ENCODE measurements around the gene XYLT1.

Gene XYLT1

GRCh38 chr16:17365211-17365541 lies 105.6 kb downstream of the XYLT1 start:
- Histone ChIP-seq H3K9me3 (ENCODE audit: control insufficient read depth, insufficient read depth, low read depth, low read length) (no peaks in the 10 kb centered on the region), H3K27ac (ENCODE audit: extremely low read depth, low read depth, low read length) (no peak overlapping the region), H3K4me3 (ENCODE audit: low read depth, low read length) (no peak overlapping the region), H3K36me3 (ENCODE audit: control insufficient read depth in 2 of 2, insufficient read depth in 1 of 2, low read length in 2 of 2) (no peaks in the 10 kb centered on the region), H3K4me1 (ENCODE audit: control insufficient read depth, insufficient read depth, low read length) (no peaks in the 10 kb centered on the region)
- no peak for TF ChIP-seq ZNF140 (tag by site-specific recombination; IDR thresholded peaks at IDR 0.05)
- no peak for TF ChIP-seq ZNF548 (tag by site-specific recombination; IDR thresholded peaks at IDR 0.05)
- TF ChIP-seq ZNF488 (tag by site-specific recombination; IDR thresholded peaks at IDR 0.05), result no peak
- no peak for TF ChIP-seq SCRT2 (tag by site-specific recombination; IDR thresholded peaks at IDR 0.05)
- no peak for TF ChIP-seq ZFP41 (tag by site-specific recombination; IDR thresholded peaks at IDR 0.05; ENCODE audit: borderline replicate concordance)
- no peak for TF ChIP-seq GLIS2 (tag by site-specific recombination; IDR thresholded peaks at IDR 0.05)
- no peak for TF ChIP-seq ZNF776 (tag by site-specific recombination; IDR thresholded peaks at IDR 0.05; ENCODE audit: borderline replicate concordance)
- TF ChIP-seq, protein P1, sequence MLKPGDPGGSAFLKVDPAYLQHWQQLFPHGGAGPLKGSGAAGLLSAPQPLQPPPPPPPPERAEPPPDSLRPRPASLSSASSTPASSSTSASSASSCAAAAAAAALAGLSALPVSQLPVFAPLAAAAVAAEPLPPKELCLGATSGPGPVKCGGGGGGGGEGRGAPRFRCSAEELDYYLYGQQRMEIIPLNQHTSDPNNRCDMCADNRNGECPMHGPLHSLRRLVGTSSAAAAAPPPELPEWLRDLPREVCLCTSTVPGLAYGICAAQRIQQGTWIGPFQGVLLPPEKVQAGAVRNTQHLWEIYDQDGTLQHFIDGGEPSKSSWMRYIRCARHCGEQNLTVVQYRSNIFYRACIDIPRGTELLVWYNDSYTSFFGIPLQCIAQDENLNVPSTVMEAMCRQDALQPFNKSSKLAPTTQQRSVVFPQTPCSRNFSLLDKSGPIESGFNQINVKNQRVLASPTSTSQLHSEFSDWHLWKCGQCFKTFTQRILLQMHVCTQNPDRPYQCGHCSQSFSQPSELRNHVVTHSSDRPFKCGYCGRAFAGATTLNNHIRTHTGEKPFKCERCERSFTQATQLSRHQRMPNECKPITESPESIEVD (tag by site-specific recombination; IDR thresholded peaks at IDR 0.05), result no peak
- TF ChIP-seq, protein P2, sequence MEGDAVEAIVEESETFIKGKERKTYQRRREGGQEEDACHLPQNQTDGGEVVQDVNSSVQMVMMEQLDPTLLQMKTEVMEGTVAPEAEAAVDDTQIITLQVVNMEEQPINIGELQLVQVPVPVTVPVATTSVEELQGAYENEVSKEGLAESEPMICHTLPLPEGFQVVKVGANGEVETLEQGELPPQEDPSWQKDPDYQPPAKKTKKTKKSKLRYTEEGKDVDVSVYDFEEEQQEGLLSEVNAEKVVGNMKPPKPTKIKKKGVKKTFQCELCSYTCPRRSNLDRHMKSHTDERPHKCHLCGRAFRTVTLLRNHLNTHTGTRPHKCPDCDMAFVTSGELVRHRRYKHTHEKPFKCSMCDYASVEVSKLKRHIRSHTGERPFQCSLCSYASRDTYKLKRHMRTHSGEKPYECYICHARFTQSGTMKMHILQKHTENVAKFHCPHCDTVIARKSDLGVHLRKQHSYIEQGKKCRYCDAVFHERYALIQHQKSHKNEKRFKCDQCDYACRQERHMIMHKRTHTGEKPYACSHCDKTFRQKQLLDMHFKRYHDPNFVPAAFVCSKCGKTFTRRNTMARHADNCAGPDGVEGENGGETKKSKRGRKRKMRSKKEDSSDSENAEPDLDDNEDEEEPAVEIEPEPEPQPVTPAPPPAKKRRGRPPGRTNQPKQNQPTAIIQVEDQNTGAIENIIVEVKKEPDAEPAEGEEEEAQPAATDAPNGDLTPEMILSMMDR (tag by site-specific recombination; IDR thresholded peaks at IDR 0.05), result no peak
- ChIA-PET CTCF (no interaction called here), POLR2A (no interaction called here)

DNA sequence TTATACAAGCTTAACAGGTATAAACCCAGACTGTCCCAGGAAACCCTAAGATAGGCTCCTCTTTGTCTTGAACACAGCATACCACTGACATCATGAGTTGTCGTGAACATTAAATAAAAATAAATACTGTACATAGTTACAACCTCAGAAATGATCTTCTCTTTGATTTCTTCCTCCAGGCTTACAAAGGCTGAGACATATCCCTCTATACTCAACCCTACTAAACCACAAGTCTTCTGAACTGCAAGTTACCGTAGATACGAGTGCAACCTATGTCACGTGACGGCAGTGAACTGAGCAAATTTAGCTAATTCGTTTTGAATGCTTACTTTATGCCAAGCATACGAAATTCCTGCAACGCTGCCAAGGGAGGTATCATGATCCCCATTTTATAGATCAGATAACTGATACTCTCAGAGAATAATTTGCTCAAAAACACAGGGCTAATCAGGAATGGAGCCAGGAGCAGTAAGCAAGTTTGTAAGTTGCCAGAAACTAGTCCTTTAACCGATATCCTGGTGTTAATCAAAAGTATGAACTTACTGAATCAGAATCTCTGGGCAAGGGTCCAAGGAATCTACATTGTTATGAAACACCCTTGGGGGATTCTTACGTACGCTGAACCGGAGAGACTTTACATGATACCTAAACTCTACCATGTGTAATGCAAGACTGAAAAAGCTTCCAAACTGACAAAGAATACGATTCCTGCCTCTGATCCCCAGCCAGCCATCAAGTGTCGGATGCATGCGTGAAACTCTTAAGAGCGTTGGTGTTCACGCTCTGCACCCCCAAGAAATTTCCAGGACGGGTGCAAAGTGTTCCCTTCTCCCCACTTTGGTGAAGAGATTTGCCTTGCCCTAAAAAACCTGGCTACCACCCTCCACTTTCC lies 106.2 kb downstream of the XYLT1 start:
- no peaks in the 10 kb centered on the region for H3K4me1 ChIP-seq (ENCODE audit: control insufficient read depth, insufficient read depth, low read length)
- ChIA-PET POLR2A (no interaction called here), CTCF (no interaction called here)
- H3K27ac ChIP-seq (ENCODE audit: extremely low read depth, low read depth, low read length), result no peak overlapping the region
- no peaks in the 10 kb centered on the region for H3K9me3 ChIP-seq (ENCODE audit: control insufficient read depth, insufficient read depth, low read depth, low read length)
- H3K4me3 ChIP-seq (ENCODE audit: low read depth, low read length), result no peak overlapping the region
- no peaks in the 10 kb centered on the region for H3K36me3 ChIP-seq (ENCODE audit: control insufficient read depth in 2 of 2, insufficient read depth in 1 of 2, low read length in 2 of 2)
- TF ChIP-seq, protein P2 (tag by site-specific recombination; IDR thresholded peaks at IDR 0.05), result no peak
- TF ChIP-seq ZNF335 (tag by site-specific recombination; conservative IDR thresholded peaks at IDR 0.05) (no peak), ZNF211 (tag by site-specific recombination; IDR thresholded peaks at IDR 0.05; ENCODE audit: low read depth) (no peak), ZNF629 (tag by site-specific recombination; IDR thresholded peaks at IDR 0.05) (no peak), TSHZ1 (tag by site-specific recombination; IDR thresholded peaks at IDR 0.05; ENCODE audit: borderline replicate concordance) (no peak), ZNF37A (tag by site-specific recombination; IDR thresholded peaks at IDR 0.05) (no peak), ZNF558 (tag by site-specific recombination; IDR thresholded peaks at IDR 0.05) (no peak), ELK4 (IDR thresholded peaks at IDR 0.05; ENCODE audit: borderline replicate concordance, low read depth, low read length) (no peak), ZNF677 (tag by site-specific recombination; IDR thresholded peaks at IDR 0.05) (no peak), ZNF560 (tag by site-specific recombination; IDR thresholded peaks at IDR 0.05; ENCODE audit: borderline replicate concordance) (no peak), ZNF19 (tag by site-specific recombination; IDR thresholded peaks at IDR 0.05; ENCODE audit: low read depth) (no peak), MZF1 (tag by site-specific recombination; IDR thresholded peaks at IDR 0.05; ENCODE audit: borderline replicate concordance) (no peak)
- TF ChIP-seq, protein P3, sequence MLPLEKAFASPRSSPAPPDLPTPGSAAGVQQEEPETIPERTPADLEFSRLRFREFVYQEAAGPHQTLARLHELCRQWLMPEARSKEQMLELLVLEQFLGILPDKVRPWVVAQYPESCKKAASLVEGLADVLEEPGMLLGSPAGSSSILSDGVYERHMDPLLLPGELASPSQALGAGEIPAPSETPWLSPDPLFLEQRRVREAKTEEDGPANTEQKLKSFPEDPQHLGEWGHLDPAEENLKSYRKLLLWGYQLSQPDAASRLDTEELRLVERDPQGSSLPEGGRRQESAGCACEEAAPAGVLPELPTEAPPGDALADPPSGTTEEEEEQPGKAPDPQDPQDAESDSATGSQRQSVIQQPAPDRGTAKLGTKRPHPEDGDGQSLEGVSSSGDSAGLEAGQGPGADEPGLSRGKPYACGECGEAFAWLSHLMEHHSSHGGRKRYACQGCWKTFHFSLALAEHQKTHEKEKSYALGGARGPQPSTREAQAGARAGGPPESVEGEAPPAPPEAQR (tag by site-specific recombination; IDR thresholded peaks at IDR 0.05), result no peak

Data from HEK293 (cell line).